GM19324 (cell line): Measurements from ENCODE around the gene ASNSD1.
A peak's percentile ranks its signal among the peaks of the same experiment; 100 is the strongest.
"Not testable (repeated sequence)": the region's sequence is repeated elsewhere in the genome, so short reads cannot be mapped to it uniquely, and the experiment has no call there.

Source experiments
- ATAC-seq: cut with Tn5 transposase; IDR thresholded peaks from one replicate; pipeline ENCODE4 v1.9.1; 2021; ENCODE audit warnings: mild to moderate bottlenecking, moderate library complexity; ENCODE audit not compliant: unreplicated experiment, low FRiP score

Gene ASNSD1

GRCh38 chr2:189683348-189683747 is 22.1 kb downstream of the ASNSD1 start:
- no peak for ATAC-seq

- ATAC-seq: no peak
Measured at GRCh38 chr2:189684811-189685210, 23.6 kb downstream of the ASNSD1 start.

- ATAC-seq: peak; percentile 63
Measured at GRCh38 chr2:189685540-189686229, 24.4 kb downstream of the ASNSD1 start.

- ATAC-seq: not testable (repeated sequence)
Measured at GRCh38 chr2:189687796-189688195, 26.5 kb downstream of the ASNSD1 start.

- ATAC-seq: no peak
Measured at GRCh38 chr2:189696223-189696622, 35.0 kb downstream of the ASNSD1 start.

- no peak for ATAC-seq
Measured at GRCh38 chr2:189698020-189698887, 37.0 kb downstream of the ASNSD1 start.

- ATAC-seq: no peak
Measured at GRCh38 chr2:189700681-189701080, 39.4 kb downstream of the ASNSD1 start.

GRCh38 chr2:189702071-189702470 is 40.8 kb downstream of the ASNSD1 start:
- no peak for ATAC-seq

GRCh38 chr2:189709501-189710221 is 48.4 kb downstream of the ASNSD1 start:
- no peak for ATAC-seq

- ATAC-seq: not testable (repeated sequence)
Measured at GRCh38 chr2:189717593-189717992, 56.3 kb downstream of the ASNSD1 start.

- ATAC-seq: no peak
Measured at GRCh38 chr2:189719571-189719970, 58.3 kb downstream of the ASNSD1 start.
